Glutamatergic neuron (in vitro differentiated cells): ENCODE measurements around the gene APOBR. TPM values are rescaled to one million over a fixed set of nuclear protein-coding genes. Genes with fewer than 3 reads are reported as not detected.

Experiments
- DNase-seq: peaks from one replicate; pipeline ENCODE4 v3.0.0; 2022
- H3K27ac Mint-ChIP-seq: one replicate; pipeline ENCODE4 v1.8.0; 2020; ENCODE audit warnings: mild to moderate bottlenecking, mixed read lengths, inconsistent platforms; ENCODE audit not compliant: unreplicated experiment
- H3K27me3 Mint-ChIP-seq: one replicate; pipeline ENCODE4 v1.8.0; 2020; ENCODE audit warnings: mild to moderate bottlenecking, moderate library complexity, mixed read lengths, inconsistent platforms; ENCODE audit not compliant: unreplicated experiment
- H3K36me3 Mint-ChIP-seq: one replicate; pipeline ENCODE4 v1.8.0; 2020; ENCODE audit warnings: mild to moderate bottlenecking, mixed read lengths, inconsistent platforms; ENCODE audit not compliant: unreplicated experiment
- H3K4me1 Mint-ChIP-seq: one replicate; pipeline ENCODE4 v1.8.0; 2020; ENCODE audit warnings: mild to moderate bottlenecking, low read depth, mixed read lengths, inconsistent platforms; ENCODE audit not compliant: unreplicated experiment
- H3K4me3 Mint-ChIP-seq: one replicate; pipeline ENCODE4 v1.8.0; 2020; ENCODE audit warnings: mild to moderate bottlenecking, mixed read lengths, inconsistent platforms; ENCODE audit not compliant: unreplicated experiment
- H3K9me3 Mint-ChIP-seq: one replicate; pipeline ENCODE4 v1.8.0; 2020; ENCODE audit warnings: mild to moderate bottlenecking, moderate library complexity, mixed read lengths, inconsistent platforms; ENCODE audit not compliant: unreplicated experiment
- total RNA-seq: library from RNA; stranded (reverse); fragmentation: NEBNext Ultra II Directional; extraction: Animal tissue kit (Norgen Biotek cat#: 25700); gene quantifications from one replicate; pipeline ENCODE4 v1.2.1, GENCODE V29; 2021; ENCODE audit not compliant: unreplicated experiment
- TF ChIP-seq, protein P1 (sequence below): fragments of 200-600 bp; sonication (generic); IDR thresholded peaks from one replicate; pipeline ENCODE4 v1.5.0; 2021; ENCODE audit not compliant: partially characterized antibody, unreplicated experiment

The APOBR gene
- total RNA-seq, 1 donor from 2014 or later = not detected

- TF ChIP-seq, protein P1, sequence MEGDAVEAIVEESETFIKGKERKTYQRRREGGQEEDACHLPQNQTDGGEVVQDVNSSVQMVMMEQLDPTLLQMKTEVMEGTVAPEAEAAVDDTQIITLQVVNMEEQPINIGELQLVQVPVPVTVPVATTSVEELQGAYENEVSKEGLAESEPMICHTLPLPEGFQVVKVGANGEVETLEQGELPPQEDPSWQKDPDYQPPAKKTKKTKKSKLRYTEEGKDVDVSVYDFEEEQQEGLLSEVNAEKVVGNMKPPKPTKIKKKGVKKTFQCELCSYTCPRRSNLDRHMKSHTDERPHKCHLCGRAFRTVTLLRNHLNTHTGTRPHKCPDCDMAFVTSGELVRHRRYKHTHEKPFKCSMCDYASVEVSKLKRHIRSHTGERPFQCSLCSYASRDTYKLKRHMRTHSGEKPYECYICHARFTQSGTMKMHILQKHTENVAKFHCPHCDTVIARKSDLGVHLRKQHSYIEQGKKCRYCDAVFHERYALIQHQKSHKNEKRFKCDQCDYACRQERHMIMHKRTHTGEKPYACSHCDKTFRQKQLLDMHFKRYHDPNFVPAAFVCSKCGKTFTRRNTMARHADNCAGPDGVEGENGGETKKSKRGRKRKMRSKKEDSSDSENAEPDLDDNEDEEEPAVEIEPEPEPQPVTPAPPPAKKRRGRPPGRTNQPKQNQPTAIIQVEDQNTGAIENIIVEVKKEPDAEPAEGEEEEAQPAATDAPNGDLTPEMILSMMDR = no peak
- no peak overlapping the region for H3K27ac Mint-ChIP-seq
- DNase-seq = no peak
- no peaks in the 10 kb centered on the region for H3K4me1 Mint-ChIP-seq
- H3K4me3 Mint-ChIP-seq = no peak overlapping the region
- peaks cover 5% of the 10 kb centered on the region for H3K27me3 Mint-ChIP-seq
- H3K9me3 Mint-ChIP-seq = peaks cover 2% of the 10 kb centered on the region
- no peaks in the 10 kb centered on the region for H3K36me3 Mint-ChIP-seq
These were observed 7.1 kb downstream of the APOBR start for GRCh38 chr16:28501258-28502232.

- Mint-ChIP-seq H3K27me3 (peaks cover 5% of the 10 kb centered on the region), H3K9me3 (peaks cover 2% of the 10 kb centered on the region), H3K36me3 (no peaks in the 10 kb centered on the region), H3K4me3 (no peak overlapping the region), H3K4me1 (no peaks in the 10 kb centered on the region), H3K27ac (no peak overlapping the region)
- TF ChIP-seq, protein P1 = no peak
- no peak for DNase-seq
These were observed 7.8 kb downstream of the APOBR start for GRCh38 chr16:28502290-28502689.

- no peaks in the 10 kb centered on the region for H3K4me1 Mint-ChIP-seq
- DNase-seq = no peak
- H3K27ac Mint-ChIP-seq = no peak overlapping the region
- no peak overlapping the region for H3K4me3 Mint-ChIP-seq
- TF ChIP-seq, protein P1 = no peak
- H3K9me3 Mint-ChIP-seq = peaks cover 2% of the 10 kb centered on the region
- no peaks in the 10 kb centered on the region for H3K36me3 Mint-ChIP-seq
- peaks cover 3% of the 10 kb centered on the region for H3K27me3 Mint-ChIP-seq
These were observed 9.2 kb downstream of the APOBR start for GRCh38 chr16:28503470-28504259.

DNA sequence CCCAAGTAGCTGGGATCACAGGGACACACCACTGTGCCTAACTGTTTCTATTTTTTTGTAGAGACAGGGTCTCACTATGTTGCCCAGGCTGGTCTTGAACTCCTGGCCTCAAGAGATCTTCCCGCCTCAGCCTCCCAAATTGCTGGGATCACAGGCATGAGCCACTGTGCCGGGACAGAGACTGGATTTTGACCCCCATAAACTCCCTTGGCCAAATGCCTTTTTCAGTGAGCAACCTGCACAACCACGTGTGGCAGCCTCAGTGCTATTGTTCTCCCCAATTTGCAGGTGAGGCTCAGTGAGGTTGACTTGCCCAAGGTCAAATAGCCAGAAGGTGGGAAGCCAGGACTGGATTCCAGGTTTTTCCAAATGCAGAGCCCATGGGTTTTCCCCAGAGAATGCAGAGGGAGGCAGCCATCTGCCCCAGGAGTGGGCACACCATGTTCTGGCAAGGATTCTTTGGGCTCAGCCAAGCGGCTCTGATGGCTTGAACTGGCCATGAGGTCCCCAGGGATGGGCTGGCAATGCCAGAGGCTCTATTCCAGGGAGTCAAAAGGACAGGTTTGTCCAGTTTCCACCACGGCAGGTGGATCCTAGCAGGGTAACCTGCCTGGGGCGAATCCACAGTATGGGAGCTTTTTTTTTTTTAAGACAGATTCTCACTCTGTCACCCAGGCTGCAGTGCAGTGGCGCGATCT, 10.4 kb downstream of the APOBR start:
- H3K4me1 Mint-ChIP-seq = no peaks in the 10 kb centered on the region
- H3K36me3 Mint-ChIP-seq = no peaks in the 10 kb centered on the region
- peaks cover 3% of the 10 kb centered on the region for H3K27me3 Mint-ChIP-seq
- TF ChIP-seq, protein P1 = no peak
- H3K4me3 Mint-ChIP-seq = no peak overlapping the region
- no peak overlapping the region for H3K27ac Mint-ChIP-seq
- no peaks in the 10 kb centered on the region for H3K9me3 Mint-ChIP-seq
- no peak for DNase-seq
